DOHH2 (cell line): Measurements from ENCODE around the gene CSMD2.

Experiments used
- CTCF ChIP-seq: fragments of 200-600 bp; sonication (generic); IDR thresholded peaks from one replicate; pipeline ENCODE4 v1.5.1; 2014; ENCODE audit warnings: antibody characterized with exemption, mild to moderate bottlenecking, low read depth, low read length; ENCODE audit not compliant: poor library complexity, severe bottlenecking
- EZH2phosphoT487 ChIP-seq: fragments of 200-600 bp; sonication (generic); IDR thresholded peaks from 2 replicates; pipeline ENCODE4 v1.6.1; 2017; ENCODE audit warnings: borderline replicate concordance, mild to moderate bottlenecking, antibody characterized with exemption, low read length, moderate library complexity, mixed read lengths

- no peak for TF ChIP-seq CTCF
- TF ChIP-seq EZH2phosphoT487 = no peak
Observed at GRCh38 chr1:33944846-33945245, 220.2 kb downstream of the CSMD2 start.
